Uterus (tissue), 4 donors: Measurements from ENCODE around the gene FAIM2. TPM values are rescaled to one million over a fixed set of nuclear protein-coding genes. Genes with fewer than 3 reads are reported as not detected.

Source experiments
- DNase-seq, 2 donors: peaks; one replicate each; pipeline ENCODE4 v3.0.0-alpha.2; 2019 to 2020
- H3K27ac ChIP-seq, 2 donors: fragments of 200-600 bp; sonication (generic); 1 replicate in 1 of 2; 2 replicates in 1 of 2; pipeline ENCODE4 v1.5.1; 2016 to 2018
- H3K27me3 ChIP-seq, 2 donors: fragments of 200-600 bp; sonication (generic); one replicate each; pipeline ENCODE4 v1.5.1; 2018 to 2019; ENCODE audit warnings: control low read depth in 1 of 2
- H3K36me3 ChIP-seq, 2 donors: fragments of 200-600 bp; sonication (generic); one replicate each; pipeline ENCODE4 v1.5.1; 2019; ENCODE audit warnings: control low read depth in 1 of 2
- H3K4me1 ChIP-seq, 2 donors: fragments of 200-600 bp; sonication (generic); one replicate each; pipeline ENCODE4 v1.5.1; 2018 to 2019; ENCODE audit warnings: control low read depth in 1 of 2
- H3K4me3 ChIP-seq, 2 donors: fragments of 200-600 bp; sonication (generic); 1 replicate in 1 of 2; 2 replicates in 1 of 2; pipeline ENCODE4 v1.5.1; 2018 to 2019; ENCODE audit warnings: mild to moderate bottlenecking in 1 of 2
- H3K9me3 ChIP-seq, 2 donors: fragments of 200-600 bp; sonication (generic); one replicate each; pipeline ENCODE4 v1.5.1; 2019; ENCODE audit warnings: control low read depth in 1 of 2
- POLR2A ChIP-seq, 2 donors: fragments of 450-650 bp; IDR thresholded peaks; one replicate each; pipeline ENCODE4 v1.6.1; 2016; ENCODE audit warnings: antibody characterized with exemption in 2 of 2, mild to moderate bottlenecking in 1 of 2, moderate library complexity in 1 of 2
- intact Hi-C: fragments of 100-400 bp; cut with DNase I; formaldehyde crosslinking; loops from one replicate; pipeline ENCODE4 v1.15.1; 2023; ENCODE audit warnings: low total_unique reads
- total RNA-seq, 4 donors: library from RNA; depleted of rRNA in 3 of 4; stranded (reverse); fragments of >200 nt in 3 of 4; gene quantifications; one replicate each; pipeline versions ENCODE4 v1.1.0 to v1.2.4, GENCODE V29; 2014 to 2023
- TF ChIP-seq, protein P1 (sequence below), 4 experiments: fragments of 200-600 bp in 2 of 4; fragments of 450-650 bp in 2 of 4; sonication (generic) in 2 of 4; IDR thresholded peaks; one replicate each; pipeline ENCODE4 v1.5.1; 2016 to 2019; ENCODE audit warnings: antibody characterized with exemption in 4 of 4, mild to moderate bottlenecking in 2 of 4, moderate library complexity in 1 of 4
- donor health status: DM: yes; HTN: yes; CAD: no.

FAIM2 gene
- total RNA-seq, 4 donors from 2014 or later, result 1.0 to 11.9 (median 5.5) TPM

DNA sequence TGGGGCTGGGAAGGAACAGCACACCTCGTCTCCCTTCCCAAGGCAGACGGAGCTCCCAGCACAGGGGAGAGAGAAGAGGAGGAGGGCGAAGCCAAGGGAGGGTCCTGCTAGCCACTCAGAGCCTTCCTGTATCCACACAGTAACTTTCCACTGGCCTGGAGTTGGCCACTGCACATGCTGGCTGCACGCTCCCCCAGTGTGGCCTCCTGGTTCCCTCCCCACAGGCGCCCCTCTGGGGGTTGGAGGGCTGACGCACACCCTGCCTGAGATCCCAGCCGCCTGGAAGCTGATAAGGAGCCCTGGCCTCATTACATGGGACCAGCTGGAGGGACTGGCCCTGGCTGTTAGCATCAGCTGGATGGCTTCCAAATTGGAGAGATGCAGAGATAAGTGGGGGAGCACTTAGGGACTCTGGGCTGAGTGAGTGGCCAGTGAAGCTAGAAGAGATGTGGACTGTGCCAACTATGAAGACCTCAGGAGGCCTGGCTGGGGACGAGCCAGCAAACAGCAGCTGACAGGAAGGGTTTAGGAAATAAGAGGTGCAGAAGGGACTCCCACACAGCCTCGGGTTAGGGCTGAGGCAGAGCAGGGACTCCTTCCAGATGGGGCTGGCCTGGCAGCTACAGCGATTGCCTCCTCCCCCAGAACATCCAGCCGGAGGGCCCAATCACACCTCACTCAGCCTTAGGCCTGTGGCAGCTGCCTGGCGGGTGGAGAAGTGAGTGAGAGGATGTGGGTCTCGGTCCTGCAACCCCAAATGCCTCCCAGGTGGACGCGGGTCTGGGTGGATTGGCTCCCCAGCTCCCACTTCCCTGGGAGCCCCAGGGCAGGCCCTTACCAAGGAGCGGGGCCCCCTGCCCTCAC lies 34.5 kb downstream of the FAIM2 start:
- no peaks in the 10 kb centered on the region for H3K9me3 ChIP-seq
- DNase-seq, result peak; percentile 97
- intact Hi-C loops, result loop anchor here (5.0 kb wide), 1 partner anchor 98 kb away; no protein-coding TSS in a partner anchor
- no peak overlapping the region for H3K4me3 ChIP-seq
- peaks cover 15 to 20% of the 10 kb centered on the region in 2 donors for H3K4me1 ChIP-seq
- H3K27me3 ChIP-seq, result no peaks in the 10 kb centered on the region
- no peaks in the 10 kb centered on the region for H3K36me3 ChIP-seq
- peak in 1 of 2 donors; percentile 16 for TF ChIP-seq POLR2A (IDR thresholded peaks at IDR 0.05)
- TF ChIP-seq, protein P1, sequence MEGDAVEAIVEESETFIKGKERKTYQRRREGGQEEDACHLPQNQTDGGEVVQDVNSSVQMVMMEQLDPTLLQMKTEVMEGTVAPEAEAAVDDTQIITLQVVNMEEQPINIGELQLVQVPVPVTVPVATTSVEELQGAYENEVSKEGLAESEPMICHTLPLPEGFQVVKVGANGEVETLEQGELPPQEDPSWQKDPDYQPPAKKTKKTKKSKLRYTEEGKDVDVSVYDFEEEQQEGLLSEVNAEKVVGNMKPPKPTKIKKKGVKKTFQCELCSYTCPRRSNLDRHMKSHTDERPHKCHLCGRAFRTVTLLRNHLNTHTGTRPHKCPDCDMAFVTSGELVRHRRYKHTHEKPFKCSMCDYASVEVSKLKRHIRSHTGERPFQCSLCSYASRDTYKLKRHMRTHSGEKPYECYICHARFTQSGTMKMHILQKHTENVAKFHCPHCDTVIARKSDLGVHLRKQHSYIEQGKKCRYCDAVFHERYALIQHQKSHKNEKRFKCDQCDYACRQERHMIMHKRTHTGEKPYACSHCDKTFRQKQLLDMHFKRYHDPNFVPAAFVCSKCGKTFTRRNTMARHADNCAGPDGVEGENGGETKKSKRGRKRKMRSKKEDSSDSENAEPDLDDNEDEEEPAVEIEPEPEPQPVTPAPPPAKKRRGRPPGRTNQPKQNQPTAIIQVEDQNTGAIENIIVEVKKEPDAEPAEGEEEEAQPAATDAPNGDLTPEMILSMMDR (IDR thresholded peaks at IDR 0.05), result peak in 1 of 4 experiments; percentile 34
- H3K27ac ChIP-seq, result peak overlapping the region; percentile 72 to 88

DNA sequence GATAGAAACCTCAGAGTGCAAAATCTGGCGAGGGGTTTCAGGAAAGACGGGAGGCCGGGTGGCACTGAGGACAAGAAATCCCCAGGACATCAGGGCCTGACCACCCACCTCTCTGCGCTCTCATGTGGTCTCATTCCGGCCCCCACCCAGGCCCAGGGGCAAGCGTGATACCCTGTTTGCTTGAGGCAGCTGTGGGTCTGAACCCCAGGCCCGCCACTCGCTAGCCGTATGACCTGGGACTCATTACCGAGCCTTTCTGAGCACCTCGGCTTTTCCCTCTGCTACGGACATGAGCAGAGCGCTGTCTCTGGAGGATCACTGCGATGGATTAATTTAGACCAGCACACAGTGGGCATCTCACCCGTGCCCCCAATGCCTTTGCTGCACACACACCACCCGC lies 35.3 kb downstream of the FAIM2 start:
- H3K4me3 ChIP-seq, result no peak overlapping the region
- H3K4me1 ChIP-seq, result peaks cover 15 to 20% of the 10 kb centered on the region in 2 donors
- H3K27ac ChIP-seq, result peak overlapping the region; percentile 72 to 88
- DNase-seq, result peak; percentile 36 to 48
- no peaks in the 10 kb centered on the region for H3K9me3 ChIP-seq
- no peaks in the 10 kb centered on the region for H3K36me3 ChIP-seq
- TF ChIP-seq, protein P1 (IDR thresholded peaks at IDR 0.05), result no peak
- no peak for TF ChIP-seq POLR2A (IDR thresholded peaks at IDR 0.05)
- intact Hi-C loops, result loop anchor here (5.0 kb wide), 1 partner anchor 99 kb away; no protein-coding TSS in a partner anchor
- H3K27me3 ChIP-seq, result no peaks in the 10 kb centered on the region

DNA sequence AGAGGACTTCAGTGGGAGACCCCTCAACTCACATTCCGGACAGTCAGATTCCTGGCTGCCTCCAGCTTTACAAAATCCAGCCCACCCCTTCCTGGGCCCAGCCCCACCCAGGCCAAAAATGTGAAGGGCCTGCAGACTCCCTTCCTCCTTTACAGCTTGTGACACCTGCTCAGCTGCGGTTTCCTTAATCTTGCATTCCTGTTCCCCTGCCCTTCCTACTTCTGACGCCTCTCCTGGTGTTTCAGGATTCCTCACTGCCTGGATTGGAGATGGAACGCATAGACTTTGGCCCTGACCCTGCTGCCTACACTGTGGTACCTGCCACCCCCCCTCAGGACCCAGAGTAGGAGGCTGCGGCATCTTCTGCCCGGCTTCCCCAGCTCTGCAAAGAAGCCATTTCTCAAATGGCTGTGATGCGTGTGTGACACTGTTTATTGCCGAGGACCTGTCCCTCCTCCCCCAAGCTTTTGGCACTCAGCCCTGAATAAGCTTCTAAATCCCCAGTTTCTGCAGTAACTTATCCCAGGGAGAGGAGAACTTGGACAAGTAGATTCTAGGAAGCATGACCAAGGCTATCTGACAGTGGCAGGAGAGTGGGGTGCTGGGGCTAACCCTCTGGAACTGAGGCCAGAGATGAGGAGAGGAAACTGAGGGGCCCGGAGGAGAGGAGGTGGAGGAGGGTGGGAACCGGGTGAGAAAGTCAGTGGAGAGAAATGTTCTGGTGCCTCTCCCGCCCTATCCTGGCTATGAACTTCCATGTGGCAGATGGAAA lies 35.9 kb downstream of the FAIM2 start:
- peaks cover 15 to 20% of the 10 kb centered on the region in 2 donors for H3K4me1 ChIP-seq
- DNase-seq, result no peak
- intact Hi-C loops, result loop anchor here (5.0 kb wide), 1 partner anchor 100 kb away; no protein-coding TSS in a partner anchor
- no peaks in the 10 kb centered on the region for H3K9me3 ChIP-seq
- TF ChIP-seq, protein P1 (IDR thresholded peaks at IDR 0.05), result no peak
- no peak for TF ChIP-seq POLR2A (IDR thresholded peaks at IDR 0.05)
- H3K27me3 ChIP-seq, result no peaks in the 10 kb centered on the region
- peak overlapping the region; percentile 72 to 88 for H3K27ac ChIP-seq
- no peaks in the 10 kb centered on the region for H3K36me3 ChIP-seq
- no peak overlapping the region for H3K4me3 ChIP-seq

DNA sequence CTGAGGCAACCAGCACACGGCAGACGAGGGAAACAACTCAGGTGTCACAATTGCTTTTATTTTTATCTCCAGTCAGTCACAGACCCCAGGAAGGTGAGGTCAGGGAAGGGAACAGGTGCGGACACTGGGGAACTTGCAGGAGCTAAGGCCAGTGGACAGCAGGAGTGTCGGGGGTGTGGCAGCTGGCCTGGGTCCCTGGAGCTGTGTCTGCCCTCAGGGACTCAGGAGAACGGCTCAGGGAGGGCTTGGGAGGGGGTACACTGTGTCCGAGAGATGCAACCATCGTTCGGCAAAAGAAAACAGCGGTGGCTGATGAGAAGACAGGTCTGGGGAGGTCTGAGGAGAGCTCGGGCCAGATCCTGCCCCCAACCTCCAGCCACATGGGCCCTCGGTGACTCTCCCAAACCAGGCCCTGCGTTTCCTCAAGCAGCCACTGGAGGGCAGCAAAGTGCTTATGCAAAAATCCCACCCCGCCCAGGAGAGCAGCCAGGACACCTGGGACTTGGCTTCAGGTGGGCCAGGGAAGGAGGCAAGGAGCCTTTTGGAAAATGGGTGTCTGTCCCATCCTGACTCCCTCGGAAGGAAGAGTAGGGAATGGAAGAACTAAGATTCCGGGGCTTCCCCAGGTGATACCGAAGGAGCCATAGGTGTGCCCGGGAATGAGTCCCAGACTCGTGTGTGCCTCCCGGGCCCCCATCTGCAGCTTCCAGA lies 36.7 kb downstream of the FAIM2 start:
- DNase-seq, result peak; percentile 82 to 83
- Histone ChIP-seq H3K36me3 (no peaks in the 10 kb centered on the region), H3K9me3 (no peaks in the 10 kb centered on the region), H3K4me3 (no peak overlapping the region), H3K27ac (peak overlapping the region in 1 of 2 donors; percentile 88), H3K27me3 (no peaks in the 10 kb centered on the region), H3K4me1 (peaks cover 15 to 20% of the 10 kb centered on the region in 2 donors)
- intact Hi-C loops, result loop anchor here (5.0 kb wide), 1 partner anchor 100 kb away; no protein-coding TSS in a partner anchor
- TF ChIP-seq, protein P1 (IDR thresholded peaks at IDR 0.05), result peak; percentile 93 to 99 (median 96)
- peak in 1 of 2 donors; percentile 13 for TF ChIP-seq POLR2A (IDR thresholded peaks at IDR 0.05)
